ENCODE data around the gene VAX1.
A peak's percentile ranks its signal among the peaks of the same experiment; 100 is the strongest.
"Not testable (repeated sequence)": the region's sequence is repeated elsewhere in the genome, so short reads cannot be mapped to it uniquely, and the experiment has no call there.

VAX1 gene, protein sequence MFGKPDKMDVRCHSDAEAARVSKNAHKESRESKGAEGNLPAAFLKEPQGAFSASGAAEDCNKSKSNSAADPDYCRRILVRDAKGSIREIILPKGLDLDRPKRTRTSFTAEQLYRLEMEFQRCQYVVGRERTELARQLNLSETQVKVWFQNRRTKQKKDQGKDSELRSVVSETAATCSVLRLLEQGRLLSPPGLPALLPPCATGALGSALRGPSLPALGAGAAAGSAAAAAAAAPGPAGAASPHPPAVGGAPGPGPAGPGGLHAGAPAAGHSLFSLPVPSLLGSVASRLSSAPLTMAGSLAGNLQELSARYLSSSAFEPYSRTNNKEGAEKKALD

DNA sequence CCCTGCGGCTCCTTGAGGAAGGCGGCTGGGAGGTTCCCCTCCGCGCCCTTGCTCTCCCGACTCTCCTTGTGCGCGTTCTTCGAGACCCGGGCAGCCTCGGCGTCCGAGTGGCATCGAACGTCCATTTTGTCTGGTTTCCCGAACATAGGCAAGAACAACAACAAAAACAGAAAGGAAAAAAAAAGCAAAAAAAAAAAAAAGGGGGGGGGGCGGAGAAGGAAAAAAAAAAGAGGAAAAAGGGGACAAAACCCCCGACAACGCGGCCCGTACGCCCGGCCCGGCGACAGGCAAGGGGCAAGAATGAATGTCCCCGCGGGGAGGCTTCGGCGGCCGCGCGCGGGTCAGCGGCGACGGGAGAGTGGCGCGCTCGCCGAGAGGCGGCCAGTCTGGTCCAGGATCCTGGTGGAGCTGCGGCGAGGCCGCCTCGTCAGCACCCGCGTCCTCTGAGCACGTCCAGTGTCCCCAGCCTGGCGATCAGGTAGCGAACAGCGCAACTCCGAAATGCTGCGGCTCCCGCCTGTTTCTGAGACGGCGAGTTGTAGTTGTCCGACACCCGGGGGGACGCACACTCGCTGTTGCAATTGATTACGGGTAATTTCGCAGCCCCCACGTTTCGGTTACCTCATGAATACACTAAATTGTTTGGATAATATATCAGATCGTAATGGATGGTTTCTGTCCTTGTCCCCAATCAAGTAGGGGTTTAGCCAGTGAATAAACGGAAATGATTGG lies at the start of gene VAX1:
Gene VAX1 (minus strand): TSS at position 360 of the 732 bp plus-strand sequence. CDS start 214 bp downstream, at position 146.
- no peaks in the 10 kb centered on the region for H3K9me3 Mint-ChIP-seq (ENCODE audit: low read depth)
- H3K4me1 Mint-ChIP-seq (ENCODE audit: low read depth) = peaks cover 27% of the 10 kb centered on the region
- peak within 1 kb of the TSS; percentile 63 for H3K4me3 Mint-ChIP-seq
- H3K36me3 Mint-ChIP-seq = no peaks in the 10 kb centered on the region
- no peak within 1 kb of the TSS for H3K27ac Mint-ChIP-seq
- peaks cover 42% of the 10 kb centered on the region for H3K27me3 Mint-ChIP-seq

DNA sequence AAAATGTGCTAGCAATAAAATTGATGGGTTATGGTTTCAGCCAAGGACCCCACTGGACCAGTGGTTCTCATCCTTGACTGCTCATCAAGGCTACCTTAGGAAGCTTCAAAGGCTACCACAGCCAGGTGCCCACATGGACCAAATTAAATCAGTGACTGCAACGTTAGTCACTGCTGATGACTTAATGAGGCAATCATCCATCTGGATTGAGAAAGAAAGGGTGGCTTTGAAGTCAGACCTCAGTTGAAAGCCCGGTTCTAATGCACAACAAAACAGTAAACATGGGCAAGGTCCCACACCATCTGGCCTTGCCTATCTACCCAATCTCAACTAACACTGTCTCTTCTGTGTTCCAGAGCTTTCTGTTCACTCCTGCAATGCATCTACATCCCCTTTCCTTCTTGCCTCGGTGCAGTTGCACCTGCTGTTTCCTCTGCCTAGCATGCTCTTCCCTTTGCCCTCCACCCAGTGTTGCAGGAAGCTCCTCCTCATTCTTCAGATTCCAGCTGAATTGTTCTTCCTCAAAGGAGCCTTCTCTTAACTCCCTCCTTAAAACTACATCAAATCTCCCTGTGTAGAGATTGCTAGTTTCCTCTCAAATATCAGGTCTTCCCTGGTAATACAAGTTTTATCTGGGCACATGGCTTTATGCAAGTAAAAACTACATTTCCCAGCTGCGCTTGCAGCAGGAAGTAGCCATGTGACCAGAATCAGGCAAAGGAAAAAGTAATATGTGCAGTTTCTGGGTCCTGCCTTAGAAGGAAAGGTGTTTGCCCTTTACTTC lies 49.0 kb upstream of the VAX1 start:
- H3K4me3 Mint-ChIP-seq = no peak overlapping the region
- no peak overlapping the region for H3K27ac Mint-ChIP-seq
- no peaks in the 10 kb centered on the region for H3K36me3 Mint-ChIP-seq
- H3K27me3 Mint-ChIP-seq = peaks cover 4% of the 10 kb centered on the region
- no peaks in the 10 kb centered on the region for H3K4me1 Mint-ChIP-seq (ENCODE audit: low read depth)
- no peaks in the 10 kb centered on the region for H3K9me3 Mint-ChIP-seq (ENCODE audit: low read depth)

DNA sequence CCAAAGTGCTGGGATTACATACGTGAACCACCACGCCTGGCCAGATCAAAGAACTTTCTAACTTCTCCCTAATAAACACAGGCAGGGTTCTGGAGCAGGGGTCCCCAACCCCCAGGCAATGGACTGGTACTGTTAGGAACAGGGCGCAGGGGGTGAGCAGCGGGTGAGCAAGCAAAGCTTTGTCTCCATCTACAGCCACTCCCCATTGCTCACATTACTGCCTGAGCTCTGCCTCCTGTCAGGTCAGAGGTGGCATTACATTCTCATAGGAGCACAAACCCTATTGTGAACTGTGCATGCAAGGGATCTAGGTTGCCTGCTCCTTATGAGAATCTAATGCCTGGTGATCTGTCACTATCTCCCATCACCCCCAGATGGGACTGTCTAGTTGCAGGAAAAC lies 47.7 kb upstream of the VAX1 start:
- not testable (repeated sequence) for H3K27me3 Mint-ChIP-seq; H3K27ac Mint-ChIP-seq; H3K9me3 Mint-ChIP-seq (ENCODE audit: low read depth); H3K36me3 Mint-ChIP-seq; H3K4me3 Mint-ChIP-seq; H3K4me1 Mint-ChIP-seq (ENCODE audit: low read depth)

DNA sequence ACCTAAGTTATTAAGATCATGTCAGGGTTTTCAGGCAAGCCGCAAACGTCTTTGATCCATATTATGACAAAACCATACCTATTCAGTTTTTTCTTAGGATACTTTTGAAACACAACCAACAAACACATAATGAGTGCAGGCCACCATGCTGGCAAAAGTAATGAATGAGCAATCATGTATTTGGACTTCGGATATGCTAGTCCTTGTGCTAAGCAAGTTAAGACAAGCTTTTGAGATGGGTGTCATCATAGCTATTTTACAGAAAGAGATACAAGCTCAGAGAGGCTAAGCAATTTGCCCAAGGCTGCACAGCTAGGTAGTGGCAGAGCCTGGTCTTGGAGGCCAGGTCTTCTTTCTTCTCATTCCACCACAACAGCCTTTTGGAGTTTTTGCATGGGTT lies 46.8 kb upstream of the VAX1 start:
- H3K27me3 Mint-ChIP-seq = peaks cover 7% of the 10 kb centered on the region
- no peaks in the 10 kb centered on the region for H3K9me3 Mint-ChIP-seq (ENCODE audit: low read depth)
- H3K36me3 Mint-ChIP-seq = no peaks in the 10 kb centered on the region
- H3K27ac Mint-ChIP-seq = no peak overlapping the region
- H3K4me1 Mint-ChIP-seq (ENCODE audit: low read depth) = no peaks in the 10 kb centered on the region
- H3K4me3 Mint-ChIP-seq = no peak overlapping the region

DNA sequence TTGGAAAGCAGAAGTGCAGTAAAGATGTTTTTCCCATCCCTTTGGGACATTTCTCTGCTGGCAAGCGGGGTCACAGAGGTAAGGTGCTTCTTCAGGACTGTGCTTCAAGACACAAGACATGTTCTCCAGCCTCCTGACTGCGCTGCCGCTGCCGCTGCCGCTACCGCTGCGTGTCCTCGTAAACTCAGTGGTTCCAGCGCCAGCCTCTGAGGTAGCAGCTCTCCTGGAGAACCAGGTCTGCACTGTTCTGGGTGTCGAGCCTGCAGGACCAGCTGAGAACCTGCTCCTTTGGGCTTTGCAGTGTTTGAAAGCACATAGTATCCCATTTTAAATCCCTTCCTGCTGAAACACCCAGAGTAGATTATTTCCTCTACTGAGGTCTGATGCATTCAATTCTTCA lies 46.2 kb upstream of the VAX1 start:
- H3K27me3 Mint-ChIP-seq = peaks cover 7% of the 10 kb centered on the region
- no peaks in the 10 kb centered on the region for H3K9me3 Mint-ChIP-seq (ENCODE audit: low read depth)
- no peak overlapping the region for H3K27ac Mint-ChIP-seq
- no peaks in the 10 kb centered on the region for H3K4me1 Mint-ChIP-seq (ENCODE audit: low read depth)
- H3K36me3 Mint-ChIP-seq = no peaks in the 10 kb centered on the region
- H3K4me3 Mint-ChIP-seq = no peak overlapping the region

DNA sequence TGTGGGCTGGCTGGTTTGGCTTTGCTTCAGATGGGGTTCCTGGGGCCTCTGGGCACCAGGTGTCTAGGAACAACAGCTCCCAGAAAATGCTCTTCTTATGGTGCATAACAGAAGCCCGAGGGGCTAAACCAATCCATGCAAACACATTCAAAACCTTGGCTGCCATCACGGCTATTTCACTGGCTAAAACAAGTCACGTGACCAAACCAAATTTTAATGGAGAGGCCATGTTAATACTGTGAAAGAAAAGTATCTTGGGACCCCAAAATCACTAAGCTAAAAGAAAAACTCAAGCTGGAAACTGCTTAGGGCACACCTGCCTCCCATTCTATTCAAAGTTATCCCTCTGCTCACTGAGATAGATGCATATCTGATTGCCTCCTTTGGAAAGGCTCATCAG lies 40.1 kb upstream of the VAX1 start:
- Mint-ChIP-seq H3K4me1 (ENCODE audit: low read depth) (peaks cover 19% of the 10 kb centered on the region), H3K36me3 (no peaks in the 10 kb centered on the region), H3K4me3 (no peak overlapping the region), H3K27me3 (peaks cover 7% of the 10 kb centered on the region), H3K9me3 (ENCODE audit: low read depth) (no peaks in the 10 kb centered on the region), H3K27ac (no peak overlapping the region)

DNA sequence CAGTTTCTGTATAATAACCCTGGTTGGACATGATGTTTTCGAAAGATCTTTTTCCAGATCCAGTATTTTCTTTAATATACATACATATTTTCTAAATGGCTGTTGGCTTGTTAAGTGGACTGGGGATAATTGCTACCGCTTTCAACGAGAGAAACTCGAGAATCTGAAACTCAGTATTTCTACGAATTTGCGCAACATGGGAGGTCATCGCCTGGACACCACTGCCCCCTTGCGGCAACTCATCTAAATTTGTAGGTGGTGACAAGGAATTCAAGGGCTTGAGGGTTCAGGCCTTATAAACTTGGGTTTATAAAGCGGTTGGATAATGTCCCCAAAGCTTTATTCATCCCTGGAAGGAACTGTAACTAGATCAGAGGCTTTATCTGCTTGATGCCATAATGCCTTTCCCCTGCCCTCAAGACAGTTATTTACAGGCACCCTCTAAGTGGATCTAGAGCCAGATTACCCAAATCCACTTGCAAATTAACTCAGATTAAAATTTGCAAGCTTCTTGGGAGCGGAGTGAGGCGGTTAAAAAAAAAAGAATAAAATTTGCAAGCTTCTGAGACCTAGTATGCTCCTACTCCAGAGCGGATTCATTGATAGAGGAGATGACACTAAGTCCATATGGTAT lies 37.9 kb upstream of the VAX1 start:
- Mint-ChIP-seq H3K36me3 (no peaks in the 10 kb centered on the region), H3K4me1 (ENCODE audit: low read depth) (peaks cover 19% of the 10 kb centered on the region), H3K4me3 (peak overlapping the region; percentile 91), H3K9me3 (ENCODE audit: low read depth) (no peaks in the 10 kb centered on the region), H3K27ac (no peak overlapping the region), H3K27me3 (peaks cover 15% of the 10 kb centered on the region)

DNA sequence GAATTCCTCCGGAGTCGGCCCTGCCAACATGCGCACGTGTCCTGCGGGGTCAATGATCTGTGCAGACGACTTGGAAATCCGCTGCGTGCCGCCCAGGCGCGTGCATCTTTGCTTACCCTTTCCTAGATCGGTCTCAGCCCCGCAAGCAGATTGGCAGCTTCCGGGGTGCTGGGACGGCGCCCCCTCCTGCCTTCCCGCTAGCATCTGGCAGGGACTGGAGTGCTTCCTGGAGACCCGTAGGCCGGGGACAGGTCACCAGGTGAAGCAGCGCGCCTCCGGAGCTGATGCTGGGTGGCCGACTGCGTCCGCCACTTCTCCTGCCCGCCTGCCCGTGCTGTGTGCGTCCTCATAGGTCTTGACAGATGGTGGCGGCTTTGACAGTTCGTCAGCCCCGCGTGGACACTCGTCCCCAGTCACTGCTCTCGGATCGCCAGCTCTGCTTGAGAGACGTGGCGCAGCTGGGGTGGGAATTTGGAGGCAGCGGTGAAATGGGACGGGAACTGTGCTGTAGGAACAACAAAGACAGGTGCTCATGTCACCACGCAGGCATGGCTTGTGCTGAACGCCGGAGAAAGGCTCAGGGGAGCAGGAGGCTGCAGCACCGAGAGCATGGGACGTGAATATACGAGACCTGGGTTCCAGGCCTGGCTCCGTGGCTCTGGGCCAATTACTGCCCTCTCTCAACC lies 37.3 kb upstream of the VAX1 start:
- Mint-ChIP-seq H3K27ac (no peak overlapping the region), H3K27me3 (peaks cover 14% of the 10 kb centered on the region)

DNA sequence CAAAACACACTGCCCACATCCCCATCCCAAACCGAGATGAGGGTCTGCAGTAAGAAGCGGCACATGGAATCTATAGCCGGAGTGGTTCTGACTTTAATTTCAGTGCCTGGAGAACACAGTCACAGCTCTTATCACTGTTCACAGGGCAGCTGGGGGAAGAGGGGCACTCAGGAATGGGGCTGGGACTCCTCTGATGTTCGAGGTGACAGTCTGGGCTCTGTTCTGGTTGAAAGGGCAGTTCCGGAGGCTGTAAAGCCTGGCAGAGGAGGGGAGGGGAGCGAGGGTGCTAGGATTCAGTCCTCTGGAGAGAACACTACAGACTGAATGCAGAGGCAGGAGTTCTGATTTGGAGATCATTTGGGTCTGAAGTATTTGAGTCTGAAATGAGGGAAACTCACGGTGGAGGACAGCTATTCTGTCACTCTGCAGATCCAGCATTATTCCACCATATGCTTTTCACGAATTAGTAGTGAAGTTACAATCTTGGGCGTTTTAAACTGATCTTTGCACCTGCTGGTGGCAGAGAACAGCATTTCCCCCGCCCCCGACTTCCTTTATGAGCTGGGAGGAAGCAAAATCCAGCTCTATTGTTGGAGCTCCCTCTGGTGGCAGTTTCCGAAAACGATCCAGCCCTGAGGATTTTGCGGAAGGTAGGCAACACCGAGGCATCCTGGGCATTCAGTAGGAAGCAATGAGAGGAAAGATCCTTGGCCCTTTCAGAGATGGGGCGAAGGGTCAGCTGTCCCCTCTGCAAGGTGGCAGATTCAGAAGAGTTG lies 36.6 kb upstream of the VAX1 start:
- Mint-ChIP-seq H3K4me3 (peak overlapping the region; percentile 91), H3K27me3 (peaks cover 20% of the 10 kb centered on the region), H3K36me3 (no peaks in the 10 kb centered on the region), H3K4me1 (ENCODE audit: low read depth) (peaks cover 19% of the 10 kb centered on the region), H3K27ac (no peak overlapping the region), H3K9me3 (ENCODE audit: low read depth) (no peaks in the 10 kb centered on the region)

More for the DNA sequence above, 37.3 kb upstream of the VAX1 start:
- H3K4me3 Mint-ChIP-seq = peak overlapping the region; percentile 91
- no peaks in the 10 kb centered on the region for H3K36me3 Mint-ChIP-seq
- H3K4me1 Mint-ChIP-seq (ENCODE audit: low read depth) = peaks cover 19% of the 10 kb centered on the region
- H3K9me3 Mint-ChIP-seq (ENCODE audit: low read depth) = no peaks in the 10 kb centered on the region

DNA sequence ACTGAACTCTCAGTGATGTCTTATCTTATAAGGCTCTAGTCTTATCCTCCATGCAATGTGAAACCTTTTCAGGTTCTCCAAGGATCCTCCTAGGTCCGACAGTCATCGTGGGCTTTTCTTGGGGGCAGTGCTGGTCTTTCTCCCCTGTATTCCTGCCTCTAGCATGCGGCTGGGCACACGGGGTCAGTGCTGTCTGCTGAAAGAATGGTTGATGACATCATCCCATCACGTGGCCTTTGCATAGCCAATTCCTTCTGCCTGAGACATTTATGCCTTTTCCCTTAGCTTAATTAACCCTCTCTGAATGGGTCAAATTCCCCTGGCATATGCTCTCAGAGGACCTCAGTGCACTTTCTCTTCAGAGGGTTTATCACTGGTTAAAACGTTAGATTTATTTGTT lies 32.2 kb upstream of the VAX1 start:
- no peaks in the 10 kb centered on the region for H3K36me3 Mint-ChIP-seq
- no peak overlapping the region for H3K4me3 Mint-ChIP-seq
- peaks cover 40% of the 10 kb centered on the region for H3K27me3 Mint-ChIP-seq
- H3K27ac Mint-ChIP-seq = no peak overlapping the region
- H3K9me3 Mint-ChIP-seq (ENCODE audit: low read depth) = no peaks in the 10 kb centered on the region
- H3K4me1 Mint-ChIP-seq (ENCODE audit: low read depth) = peaks cover 34% of the 10 kb centered on the region

DNA sequence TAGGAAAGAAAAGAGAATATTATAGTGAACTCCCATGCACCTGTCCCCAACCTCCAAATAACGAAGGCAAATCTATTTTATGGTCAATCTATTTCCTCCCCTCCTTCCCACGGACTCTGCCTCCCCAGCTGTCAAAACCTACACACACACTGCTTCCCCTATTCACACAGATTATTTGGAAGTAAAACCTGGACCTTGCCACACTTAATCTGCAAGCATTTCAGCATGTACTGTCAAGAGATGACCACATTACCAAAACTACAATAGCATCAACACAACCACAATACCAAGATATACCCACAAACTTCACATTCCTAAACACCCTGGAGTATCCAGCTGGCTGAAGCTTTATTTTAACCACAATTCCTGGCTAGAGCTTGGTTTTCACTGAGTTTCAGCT lies 31.4 kb upstream of the VAX1 start:
- peak overlapping the region; percentile 8 for H3K4me3 Mint-ChIP-seq
- H3K36me3 Mint-ChIP-seq = no peaks in the 10 kb centered on the region
- peaks cover 33% of the 10 kb centered on the region for H3K4me1 Mint-ChIP-seq (ENCODE audit: low read depth)
- peaks cover 46% of the 10 kb centered on the region for H3K27me3 Mint-ChIP-seq
- no peak overlapping the region for H3K27ac Mint-ChIP-seq
- no peaks in the 10 kb centered on the region for H3K9me3 Mint-ChIP-seq (ENCODE audit: low read depth)

DNA sequence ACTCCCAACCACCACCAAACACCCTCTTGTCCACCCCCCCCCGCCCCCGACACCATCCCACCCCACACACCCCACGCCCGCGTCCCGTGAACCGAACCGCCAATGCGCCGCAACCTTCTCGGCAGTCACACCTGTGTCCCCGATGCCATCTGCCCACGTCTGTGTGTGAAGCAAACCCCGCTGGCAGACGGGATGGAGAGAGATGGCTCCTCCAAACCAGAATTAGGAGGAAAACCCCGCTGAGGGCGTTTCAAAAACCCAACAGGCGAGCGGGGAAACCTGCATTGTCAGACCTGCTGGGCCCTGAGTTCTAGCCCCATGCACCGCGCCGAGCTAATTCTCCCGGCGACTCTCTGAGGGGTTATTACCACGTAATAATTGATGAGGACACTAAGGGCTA lies 30.7 kb upstream of the VAX1 start:
- no peak overlapping the region for H3K27ac Mint-ChIP-seq

DNA sequence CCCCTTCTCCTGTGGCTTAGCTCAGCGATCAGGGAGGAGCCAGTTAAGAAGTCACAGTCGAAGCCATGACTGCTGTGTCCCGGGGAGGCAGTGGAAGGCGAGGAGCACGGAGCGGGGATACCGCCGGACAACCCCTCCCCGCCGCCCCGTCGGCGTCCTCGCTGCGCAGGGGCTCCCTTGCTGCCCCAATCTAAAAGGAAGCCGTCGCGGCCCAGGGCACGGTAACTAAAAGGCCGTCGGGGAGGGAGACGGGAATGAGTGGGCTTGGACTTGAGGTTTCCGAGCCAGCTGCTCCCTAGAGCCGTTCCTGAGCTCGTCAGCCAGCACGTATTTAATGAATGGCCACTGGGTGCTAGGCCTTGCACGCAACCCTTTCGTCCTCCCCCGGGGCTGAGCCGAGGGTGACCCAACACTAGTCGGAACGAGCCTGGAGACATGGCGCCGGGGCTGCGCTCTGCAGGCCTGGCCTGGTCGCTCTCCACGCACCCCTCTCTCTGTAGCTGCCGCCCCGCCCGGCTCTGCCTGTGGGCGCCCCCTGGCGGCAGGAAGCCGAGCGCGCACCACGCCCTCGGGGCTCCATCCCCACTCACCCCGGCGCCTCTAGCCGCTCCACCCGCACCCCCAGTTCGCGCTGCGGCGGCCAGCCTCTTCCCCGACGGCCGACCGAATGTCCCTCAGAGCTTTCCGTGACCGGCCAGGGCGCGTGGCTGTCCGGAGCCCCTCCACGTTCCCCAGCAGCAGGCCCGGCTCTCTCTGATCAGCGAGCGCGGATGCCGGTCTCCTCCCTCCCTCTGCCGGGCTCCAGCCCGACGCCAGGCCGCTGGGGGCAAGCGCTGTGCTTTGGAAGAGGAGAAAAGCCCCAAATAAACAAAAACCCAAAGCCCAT lies 30.0 kb upstream of the VAX1 start:
- Mint-ChIP-seq H3K27ac (no peak overlapping the region), H3K4me3 (peak overlapping the region; percentile 69), H3K27me3 (peaks cover 52% of the 10 kb centered on the region), H3K36me3 (no peaks in the 10 kb centered on the region), H3K9me3 (ENCODE audit: low read depth) (no peaks in the 10 kb centered on the region), H3K4me1 (ENCODE audit: low read depth) (peaks cover 33% of the 10 kb centered on the region)

More for the DNA sequence above, 30.7 kb upstream of the VAX1 start:
- Mint-ChIP-seq H3K27me3 (peaks cover 52% of the 10 kb centered on the region), H3K4me1 (ENCODE audit: low read depth) (peaks cover 33% of the 10 kb centered on the region), H3K36me3 (no peaks in the 10 kb centered on the region), H3K4me3 (peak overlapping the region; percentile 34), H3K9me3 (ENCODE audit: low read depth) (no peaks in the 10 kb centered on the region)

All from activated naive CD8-positive, alpha-beta T cell (primary cell).